Esophagus squamous epithelium (tissue), 4 donors: ENCODE data around the gene TNNC2.

Experiments used
- CTCF ChIP-seq, 6 experiments: fragments of 450-650 bp in 4 of 6; fragments of 200-600 bp in 2 of 6; sonication (generic) in 2 of 6; IDR thresholded peaks; one replicate each; pipeline ENCODE4 v1.5.1; 2016 to 2019; ENCODE audit warnings: antibody characterized with exemption in 6 of 6, mild to moderate bottlenecking in 4 of 6, moderate library complexity in 4 of 6
- POLR2A ChIP-seq, 4 donors: fragments of 450-650 bp; IDR thresholded peaks; one replicate each; pipeline ENCODE4 v1.6.1; 2017; ENCODE audit warnings: antibody characterized with exemption in 4 of 4, mild to moderate bottlenecking in 4 of 4, moderate library complexity in 3 of 4

DNA sequence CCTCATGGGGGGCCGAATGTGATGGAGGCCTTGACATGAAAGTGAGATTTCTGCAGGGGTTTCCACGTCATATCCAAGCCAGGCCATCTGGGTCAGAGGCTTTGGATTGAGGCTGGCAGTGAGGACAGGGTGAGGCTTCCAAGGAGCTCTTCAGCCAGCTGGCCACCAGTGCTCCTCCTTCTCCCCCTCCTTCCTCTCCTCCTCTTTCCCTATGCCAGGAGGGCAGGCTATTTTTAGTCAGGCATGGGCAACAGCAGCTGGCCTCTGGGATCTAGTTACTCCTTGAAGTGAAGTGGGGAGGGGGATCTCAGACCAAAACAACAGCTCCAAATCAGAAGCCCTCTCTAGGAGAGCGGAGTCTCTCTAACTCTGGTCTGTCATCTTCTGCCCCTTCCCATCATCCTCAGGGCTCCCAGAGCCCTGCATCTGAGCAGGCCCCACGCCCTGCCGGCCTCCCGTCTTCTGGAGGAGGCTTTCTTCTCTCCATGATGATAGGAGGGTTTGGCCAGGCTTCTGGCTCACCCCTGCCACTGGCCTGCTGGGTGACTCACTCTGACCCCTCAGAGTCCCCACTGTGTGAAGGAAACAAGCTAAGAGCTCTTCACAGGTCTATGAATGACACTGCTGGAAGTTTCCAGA lies 612 bp downstream of the TNNC2 start:
- TF ChIP-seq CTCF (IDR thresholded peaks at IDR 0.05) (no peak), POLR2A (IDR thresholded peaks at IDR 0.05) (no peak)
